HG03432 (cell line): Measurements from ENCODE around the gene ATP6V1B1.

ENCODE experiments used
- ATAC-seq: cut with Tn5 transposase; IDR thresholded peaks from one replicate; pipeline ENCODE4 v1.9.1; 2021; ENCODE audit warnings: mild to moderate bottlenecking, moderate library complexity; ENCODE audit not compliant: unreplicated experiment

ATP6V1B1 gene

DNA sequence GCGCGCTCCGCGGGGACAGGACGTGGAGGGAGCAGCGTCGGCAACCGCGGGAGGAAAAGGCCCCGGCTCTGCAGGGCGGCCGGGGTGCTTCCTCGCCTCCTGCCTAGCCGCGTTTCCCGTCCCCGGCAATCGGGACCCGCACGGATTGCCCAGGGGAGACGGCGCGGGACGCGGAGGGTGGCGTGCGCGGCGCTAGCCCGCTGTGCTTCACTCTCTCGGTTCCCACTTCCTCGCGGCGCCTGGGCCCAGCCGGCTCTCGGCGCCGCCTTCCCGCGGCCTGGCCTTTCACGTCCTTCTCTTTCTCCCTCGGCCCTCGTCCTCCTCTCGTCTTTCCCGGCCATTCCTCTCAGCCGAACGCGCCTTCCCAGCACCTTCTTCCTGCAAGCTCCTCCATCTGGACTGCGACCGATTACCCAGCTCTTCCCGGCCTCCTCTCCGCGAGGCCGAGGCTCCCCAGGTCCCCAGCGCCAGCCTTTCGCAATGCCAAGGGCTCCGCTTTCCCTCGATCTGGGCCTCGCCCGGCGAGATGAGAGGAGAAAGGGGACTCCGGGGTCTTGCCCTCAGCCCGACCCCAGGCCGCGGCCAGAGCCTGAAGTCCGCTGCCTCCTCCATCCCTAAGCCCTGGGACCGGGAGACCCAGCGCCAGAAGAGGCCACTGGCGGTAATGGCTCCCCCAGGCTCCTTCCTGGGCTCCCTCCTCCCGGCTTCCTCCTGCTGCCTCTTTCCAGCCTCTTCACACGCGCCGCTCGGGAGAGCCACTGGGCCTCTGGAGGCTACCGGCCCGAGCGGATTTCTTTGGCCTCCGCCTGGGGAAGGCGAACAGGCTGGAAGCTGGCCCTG lies 34.3 kb upstream of the ATP6V1B1 start:
- ATAC-seq = no peak

DNA sequence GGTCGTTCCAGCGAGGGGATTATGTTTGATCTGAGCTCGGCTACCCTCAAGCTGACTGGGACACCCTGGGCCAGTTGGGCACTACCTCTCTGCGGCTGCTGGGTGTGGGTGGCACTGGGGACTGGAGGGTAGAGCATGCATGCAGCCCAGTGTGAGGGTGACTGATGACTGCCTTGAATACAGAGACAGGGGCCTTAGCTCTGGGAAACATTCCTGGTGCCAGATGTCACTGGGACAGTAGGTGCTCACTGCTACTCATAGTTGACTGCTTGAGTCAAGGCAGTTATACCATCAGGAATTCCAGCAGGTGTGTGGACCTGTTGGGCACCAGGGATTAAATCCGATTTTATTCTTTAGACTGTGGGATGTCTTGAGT lies 33.6 kb upstream of the ATP6V1B1 start:
- no peak for ATAC-seq

DNA sequence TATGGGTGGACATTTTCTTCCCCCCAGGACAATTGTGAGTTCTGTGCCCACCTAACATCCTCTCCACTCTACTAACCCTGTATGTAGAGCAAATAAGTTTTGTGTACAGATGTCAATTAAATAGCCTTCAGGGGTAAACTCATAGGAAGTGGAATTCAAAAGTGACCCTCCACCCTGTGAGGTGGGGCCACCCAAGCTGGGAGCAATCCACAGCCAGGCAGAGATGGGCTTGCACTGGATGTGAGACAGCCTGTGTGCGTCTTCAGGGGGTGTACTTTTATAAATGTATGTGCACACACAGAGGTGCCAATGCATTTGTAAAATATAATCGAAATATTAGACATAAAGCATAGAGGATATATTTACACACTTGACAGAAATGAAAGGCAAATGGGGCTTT lies 33.1 kb upstream of the ATP6V1B1 start:
- no peak for ATAC-seq

DNA sequence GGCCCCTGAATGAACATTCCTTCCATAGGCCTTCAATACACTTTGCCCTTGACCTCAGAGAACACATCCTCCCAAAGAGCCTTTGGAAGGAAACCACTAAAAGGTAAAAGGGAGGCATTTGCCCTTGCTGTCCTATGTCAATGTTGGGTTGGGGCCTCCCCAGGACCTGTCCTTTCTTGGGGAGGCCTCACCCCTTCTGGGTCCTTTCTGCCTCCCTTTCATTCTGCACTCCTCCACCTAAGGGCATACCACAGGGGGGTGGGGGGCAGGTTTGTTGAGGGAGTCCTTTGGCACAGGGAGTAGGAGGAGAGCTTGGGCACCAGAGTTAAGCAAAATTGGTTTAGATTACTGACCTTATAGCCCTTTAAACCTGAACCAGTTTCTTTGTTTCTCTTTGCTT lies 32.5 kb upstream of the ATP6V1B1 start:
- ATAC-seq = no peak

DNA sequence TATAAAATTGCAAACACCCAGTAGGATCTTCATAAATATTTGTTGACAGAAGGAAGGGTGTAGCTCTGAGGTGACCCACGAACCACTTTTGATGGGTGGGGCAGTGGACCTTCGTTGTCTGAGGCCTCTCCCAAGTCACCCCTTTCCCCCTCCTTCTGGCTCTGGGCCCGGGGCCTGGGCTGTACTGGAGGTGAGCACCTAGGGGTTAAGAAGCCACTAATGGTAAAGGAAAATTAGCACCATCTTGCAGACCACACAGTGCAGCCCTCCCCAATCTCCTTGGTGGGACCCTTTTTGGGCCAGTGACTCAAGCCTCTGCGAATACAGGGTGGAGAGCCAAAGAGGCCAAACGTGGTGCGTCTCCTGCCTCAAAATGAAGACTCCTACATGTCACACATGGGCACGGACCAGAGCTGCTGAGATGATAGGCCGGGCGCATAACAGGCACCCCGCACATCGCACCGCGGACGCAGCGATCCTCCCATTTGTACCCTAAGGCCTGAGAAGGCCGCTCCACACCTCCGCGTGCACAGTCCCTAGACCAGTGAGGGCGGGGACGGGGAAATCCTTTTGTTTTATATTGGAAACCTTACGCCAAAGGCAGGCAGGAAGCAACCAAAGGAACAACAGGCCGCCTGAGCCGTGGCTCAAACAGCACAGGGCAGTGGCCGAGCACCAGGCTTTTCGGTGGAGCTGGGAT lies 31.9 kb upstream of the ATP6V1B1 start:
- no peak for ATAC-seq

DNA sequence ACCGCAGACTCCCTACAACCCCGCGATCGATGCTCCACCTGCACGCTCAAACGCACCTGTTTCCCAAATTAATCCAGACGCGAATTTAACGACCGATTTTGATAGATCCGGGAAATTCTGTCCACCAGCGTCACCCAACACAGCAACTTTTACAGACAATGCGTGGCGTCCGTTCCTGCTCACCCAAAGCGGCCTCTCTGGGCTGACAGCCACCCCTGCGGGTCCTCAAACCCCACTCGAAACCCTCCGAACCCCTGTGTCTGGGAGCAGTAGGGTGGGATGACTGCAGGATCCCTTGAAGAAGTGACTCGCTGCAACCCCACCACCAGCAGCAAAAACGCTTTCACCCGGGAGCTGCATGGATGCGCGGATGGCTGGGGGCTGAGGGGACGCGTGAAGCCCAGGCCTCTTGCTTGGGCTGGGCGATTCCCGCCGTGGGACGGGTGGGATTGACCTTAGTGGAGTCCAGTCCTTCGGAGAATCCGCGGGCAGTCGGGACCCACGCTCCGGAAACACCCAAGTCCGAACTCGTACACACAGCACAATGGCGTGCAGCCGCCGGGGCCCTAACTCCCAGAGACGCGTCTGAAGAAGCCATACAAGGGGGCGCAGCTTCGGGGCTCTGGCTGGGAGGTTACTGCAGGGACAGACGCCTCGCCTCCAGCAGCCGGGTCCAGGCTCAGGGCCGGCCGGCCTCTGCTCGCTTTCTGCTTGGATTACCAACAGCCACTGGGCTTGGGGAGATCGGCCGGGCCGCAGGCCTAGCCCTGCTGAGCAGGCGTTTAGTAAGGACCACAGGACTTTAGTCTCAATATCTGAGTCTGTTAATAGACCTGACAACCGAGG lies 31.1 kb upstream of the ATP6V1B1 start:
- ATAC-seq = no peak

DNA sequence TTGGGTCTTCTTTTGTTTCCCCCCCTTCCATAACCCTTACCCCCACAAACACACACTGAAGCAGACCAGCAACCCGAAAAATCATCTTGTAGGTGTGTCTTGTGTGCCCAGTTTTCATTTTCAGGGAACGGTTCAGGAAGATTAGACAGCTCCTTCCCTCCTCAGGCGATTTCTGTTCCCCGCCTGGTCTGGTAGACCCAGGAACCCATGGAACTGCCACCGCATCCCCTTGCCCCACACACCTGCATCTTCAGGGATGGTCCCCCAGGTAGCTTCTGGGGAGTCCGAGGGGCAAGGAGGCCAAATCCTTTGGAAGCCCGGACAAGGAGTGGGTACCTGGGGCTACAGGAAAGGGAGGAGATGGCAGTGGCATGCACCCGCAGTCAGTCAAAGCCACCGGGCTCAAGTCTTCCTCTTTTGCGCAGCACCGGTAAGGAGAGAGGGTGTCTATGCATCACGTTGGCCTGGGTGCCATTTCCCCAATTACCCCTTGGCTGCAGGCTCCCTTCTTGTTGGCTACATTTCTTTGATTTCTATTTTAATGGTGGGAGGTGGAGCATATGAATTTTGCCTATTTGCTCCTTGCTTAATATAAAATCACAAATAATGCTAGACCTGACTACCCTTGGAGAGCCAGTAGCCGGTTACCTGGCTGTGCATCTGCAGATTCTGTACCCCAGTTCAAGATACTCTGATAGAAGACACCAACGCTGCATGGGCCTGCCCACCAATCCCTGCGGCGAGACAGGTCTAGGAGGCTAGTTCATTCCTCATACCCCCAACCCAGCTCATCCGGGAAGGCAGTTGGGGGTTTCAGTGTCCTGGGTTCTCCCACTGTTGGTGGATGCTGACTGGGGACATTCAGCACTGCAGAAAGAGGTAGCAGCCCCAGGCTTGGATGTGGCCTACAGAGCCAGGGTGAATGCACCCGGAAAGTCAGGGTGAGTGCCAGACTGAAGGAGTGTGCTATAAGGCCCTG lies 30.0 kb upstream of the ATP6V1B1 start:
- no peak for ATAC-seq

DNA sequence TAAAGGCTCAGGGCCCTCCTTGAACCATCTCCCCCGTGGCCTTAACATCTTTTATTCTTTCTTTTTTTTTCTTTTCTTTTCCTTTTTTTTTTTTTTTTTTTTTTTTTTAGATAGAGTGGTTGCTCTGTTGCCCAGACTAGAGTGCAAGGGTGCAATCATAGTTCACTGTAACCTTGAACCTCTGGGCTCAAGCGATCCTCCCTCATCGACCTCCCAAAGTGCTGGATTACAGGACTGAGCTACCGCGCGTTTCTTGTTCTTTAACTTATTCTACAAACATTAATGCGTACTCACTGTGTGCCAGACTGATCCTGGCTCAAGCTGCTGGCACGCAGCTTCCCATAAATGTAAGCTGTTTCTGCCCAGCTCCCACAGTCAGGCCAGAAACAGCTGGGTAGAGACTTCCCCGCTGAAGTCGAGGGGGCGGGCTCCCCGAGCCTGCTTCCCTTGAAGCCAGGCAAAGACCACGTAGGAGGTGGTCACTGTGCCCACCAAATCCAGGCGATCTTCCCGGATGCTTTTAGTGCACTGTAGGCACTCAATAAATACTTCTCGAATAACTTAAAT lies 29.2 kb upstream of the ATP6V1B1 start:
- no peak for ATAC-seq

DNA sequence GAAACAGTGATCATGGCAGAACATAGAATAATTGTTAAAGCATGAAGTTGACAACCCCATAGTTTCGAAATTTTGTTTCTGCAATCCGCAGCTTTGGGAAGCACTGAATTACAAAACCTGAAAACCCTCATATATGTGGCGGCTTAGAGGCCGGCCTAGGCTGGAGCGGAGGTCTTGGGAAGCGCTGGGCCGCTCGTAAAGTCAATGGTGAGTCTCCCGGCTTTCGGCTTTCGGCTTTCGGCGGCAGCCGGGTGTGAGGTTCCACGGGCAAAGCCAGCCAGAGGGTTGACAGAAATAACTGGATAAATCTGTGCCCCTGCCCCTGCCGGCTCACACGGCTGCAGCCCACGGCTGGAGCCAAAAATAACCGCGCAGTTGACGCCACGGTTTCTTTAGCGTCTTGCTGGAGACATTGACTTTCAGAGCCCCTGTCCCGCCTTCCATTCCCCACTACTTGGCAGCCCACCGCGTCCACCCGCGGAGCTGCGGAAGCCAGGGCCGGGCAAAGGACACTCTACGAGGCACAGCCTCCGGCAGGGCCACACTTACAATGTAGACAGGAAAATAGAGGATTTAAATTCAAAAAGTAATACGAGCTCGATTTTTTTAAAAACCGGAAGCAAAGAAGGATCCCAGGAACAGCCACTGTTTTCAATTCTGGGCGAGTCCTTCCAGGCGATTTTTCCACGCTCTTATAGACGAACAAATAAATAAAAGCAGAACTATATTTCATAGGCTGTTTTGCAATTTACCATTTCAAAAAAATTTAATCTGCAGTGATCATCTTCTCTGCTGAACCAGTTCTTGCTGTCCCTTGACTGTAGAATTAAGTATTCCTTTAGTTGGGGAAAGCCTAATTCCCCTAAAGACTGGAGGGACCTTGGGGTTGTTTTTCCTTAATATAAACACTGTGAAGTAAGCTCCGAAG lies 28.3 kb upstream of the ATP6V1B1 start:
- no peak for ATAC-seq

DNA sequence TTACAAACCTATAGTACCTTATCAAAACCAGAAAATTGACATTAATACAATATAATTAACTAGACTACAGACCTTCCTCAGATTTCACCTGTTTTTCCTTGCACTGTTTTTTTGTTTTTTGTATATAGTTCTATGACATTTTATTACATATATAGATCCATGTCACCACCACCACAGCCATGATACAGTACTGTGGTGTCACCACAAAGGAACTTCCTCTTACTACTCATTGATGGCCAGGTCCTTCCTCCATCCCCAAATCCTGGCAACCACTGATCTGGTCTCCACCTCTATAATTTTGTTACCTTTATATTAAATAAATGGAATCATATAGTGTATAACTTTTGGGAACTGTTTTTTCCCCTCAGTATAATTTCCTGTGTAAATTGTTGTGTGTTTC lies 19.4 kb upstream of the ATP6V1B1 start:
- no peak for ATAC-seq

DNA sequence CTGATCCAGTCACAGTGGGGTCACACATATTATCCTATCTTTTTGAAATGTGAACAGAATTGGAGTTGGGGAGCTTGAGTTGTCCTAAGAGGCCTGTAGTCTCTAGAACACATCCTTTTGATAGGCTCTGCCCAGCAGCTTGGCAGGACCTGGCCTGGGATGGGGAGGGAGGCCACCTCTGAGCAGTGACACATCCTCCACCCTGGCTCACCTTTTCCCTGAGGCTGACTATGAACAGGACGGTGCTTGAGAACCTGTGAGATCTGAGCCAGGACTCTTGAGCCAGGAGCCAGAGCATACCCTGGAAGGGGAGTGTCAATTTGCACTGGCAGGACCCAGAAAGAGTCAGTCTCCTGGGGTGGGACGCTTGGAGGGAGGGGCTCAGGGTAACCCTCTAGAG lies 17.7 kb upstream of the ATP6V1B1 start:
- no peak for ATAC-seq

DNA sequence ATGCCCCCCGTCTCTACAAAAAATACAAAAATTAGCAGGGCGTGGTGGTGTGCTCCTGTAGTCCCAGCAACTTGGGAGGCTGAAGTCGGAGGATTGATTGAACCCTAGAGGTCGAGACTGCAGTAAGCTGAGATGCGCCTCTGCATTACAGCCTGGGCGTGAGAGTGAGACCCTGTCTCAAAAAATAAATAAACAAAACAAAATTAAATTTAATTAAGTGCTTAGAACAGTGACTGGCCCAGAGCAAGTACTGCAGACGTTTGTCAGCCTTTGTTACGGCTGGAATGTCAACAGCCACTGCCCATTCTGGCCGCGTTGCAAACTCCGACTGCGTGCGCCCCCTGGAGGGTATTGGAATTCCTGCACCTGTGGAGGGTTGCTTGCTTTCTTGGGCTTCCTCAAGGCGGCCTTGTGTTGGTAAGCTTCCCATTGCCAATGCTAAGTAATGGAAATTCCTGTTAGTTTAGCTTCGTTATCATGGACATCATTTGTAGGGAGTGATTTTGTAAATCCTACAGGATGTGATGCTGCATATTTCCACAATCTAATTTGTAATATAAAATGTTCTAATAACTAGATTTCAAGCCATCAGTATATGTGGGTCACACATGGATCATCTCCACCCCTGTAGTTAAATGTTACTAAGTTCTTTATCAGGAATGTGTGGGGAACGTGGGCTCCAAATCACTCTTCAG lies 15.9 kb upstream of the ATP6V1B1 start:
- ATAC-seq = no peak

DNA sequence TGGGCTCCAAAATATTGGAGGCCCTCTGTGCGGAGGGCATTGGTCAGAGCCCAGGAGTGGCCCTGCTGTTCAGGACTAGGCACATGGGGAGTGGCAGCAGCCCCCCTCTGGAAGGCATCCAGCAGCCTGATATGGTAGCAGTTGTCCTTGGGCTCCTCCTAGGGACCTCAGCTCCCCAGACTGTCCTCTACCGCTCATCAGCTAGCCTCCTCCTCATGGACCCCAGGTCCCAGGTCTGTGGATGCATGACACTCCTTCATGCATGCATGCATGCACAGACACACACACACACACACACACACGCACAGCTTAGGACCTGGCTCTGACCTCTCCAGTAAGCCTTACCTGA lies 15.4 kb upstream of the ATP6V1B1 start:
- no peak for ATAC-seq

DNA sequence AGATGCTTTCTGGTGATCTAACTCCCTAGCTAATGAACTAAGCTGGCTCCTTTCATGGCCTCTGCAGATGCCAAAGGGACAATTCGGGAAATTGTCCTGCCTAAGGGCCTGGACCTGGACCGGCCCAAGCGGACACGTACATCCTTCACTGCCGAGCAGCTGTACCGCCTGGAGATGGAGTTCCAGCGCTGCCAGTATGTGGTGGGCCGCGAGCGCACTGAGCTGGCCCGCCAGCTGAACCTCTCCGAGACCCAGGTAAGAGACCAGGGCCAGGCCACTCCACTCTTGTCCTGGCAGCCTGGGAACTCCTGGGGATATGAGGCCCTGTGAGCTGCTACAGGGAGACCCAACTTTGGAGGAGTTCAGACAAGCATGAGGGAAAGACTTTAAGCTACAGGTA lies 14.7 kb upstream of the ATP6V1B1 start:
- no peak for ATAC-seq

DNA sequence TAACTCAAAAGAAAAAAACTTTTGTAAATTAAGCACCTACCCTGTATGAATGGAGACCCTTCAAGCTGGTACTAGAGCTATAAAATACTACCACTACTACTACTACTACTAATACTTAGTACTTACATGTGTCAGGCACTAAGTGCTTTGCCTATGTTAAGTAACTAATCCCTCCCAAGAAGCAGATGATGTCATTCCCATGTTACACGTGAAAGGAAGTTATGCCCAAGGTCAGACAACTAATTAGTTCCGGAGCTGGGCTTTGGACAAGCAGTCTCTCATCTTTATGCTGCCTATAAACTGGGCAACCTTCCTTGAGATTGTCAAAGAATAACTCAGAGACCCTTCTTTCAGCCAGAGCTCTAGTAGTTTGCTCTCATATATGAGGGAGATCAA lies 13.9 kb upstream of the ATP6V1B1 start:
- ATAC-seq = no peak

DNA sequence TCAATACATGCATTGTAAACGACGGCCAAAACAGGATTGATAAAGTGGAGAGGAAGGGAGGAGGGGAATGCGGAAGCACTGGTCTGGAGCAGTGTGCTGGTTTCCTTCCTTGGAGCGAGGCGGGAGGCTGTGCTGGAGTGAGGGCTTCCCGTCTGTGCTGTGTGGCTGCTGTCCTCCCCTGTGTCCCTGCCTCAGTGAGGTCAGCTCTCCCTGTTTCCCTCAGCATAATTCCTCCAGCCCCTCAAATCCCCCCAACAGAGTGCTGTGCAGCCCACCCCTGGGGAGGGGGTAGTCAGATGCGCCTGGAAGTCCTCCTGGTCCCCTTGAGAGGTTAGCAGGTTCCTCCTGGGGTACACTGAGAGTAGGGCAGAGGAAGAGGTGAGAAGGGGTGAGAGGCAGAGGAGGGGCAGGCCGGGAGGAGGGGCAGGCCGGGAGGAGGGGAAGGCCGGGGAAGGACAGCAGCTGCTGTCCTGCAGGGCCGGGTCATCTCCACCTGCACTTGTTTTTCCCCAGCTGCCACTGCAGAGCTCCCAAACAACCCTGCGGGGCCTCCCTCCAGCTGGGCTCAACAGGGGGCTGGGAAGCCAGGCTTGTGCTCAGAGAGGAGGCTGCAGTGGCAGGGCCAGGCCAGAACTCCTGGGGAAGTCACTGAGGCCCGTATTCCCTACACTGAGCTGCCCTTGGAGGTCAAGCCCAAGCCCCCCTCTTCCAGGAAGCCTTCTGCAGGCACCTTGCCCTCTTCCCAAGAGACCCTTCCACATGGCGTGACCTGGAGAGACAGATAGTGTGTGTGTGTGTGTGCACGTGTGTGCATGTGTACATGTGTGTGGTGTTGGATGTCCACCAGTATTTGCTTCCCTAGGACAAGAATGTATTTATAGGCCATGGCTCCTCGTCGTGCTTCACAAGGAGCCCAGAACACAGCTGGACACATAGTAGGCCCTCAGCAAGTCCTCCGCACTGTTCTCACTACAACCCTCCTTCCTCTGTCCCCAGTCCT lies 13.2 kb upstream of the ATP6V1B1 start:
- no peak for ATAC-seq

DNA sequence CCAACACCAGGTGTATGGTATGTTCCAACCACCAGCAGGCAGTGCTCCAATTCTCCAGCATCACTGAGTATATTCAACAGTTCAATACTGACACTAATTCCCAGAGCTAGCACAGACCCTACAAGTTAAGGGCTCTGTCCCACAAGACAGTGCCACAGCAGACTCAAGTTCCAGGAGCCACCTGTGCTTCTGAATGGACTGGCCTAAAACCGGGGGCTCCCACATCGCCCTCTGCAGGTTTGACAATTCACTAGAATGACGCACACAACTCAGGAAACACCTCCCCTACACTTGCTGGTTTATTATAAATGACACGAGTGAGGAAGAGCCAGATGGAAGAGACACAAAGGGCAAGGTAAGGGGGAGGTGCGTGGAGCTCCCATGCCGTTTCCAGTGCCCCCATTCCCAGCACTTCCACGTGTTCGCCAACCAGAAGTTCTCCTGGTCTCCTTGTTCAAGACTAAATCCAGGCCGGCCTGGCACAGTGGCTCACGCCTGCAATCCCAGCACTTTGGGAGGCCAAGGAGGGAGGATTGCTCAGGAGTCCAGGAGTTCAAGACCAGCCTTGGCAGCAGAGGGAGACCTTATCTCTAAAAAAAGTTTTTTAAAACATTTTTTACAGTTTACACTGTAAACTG lies 12.2 kb upstream of the ATP6V1B1 start:
- ATAC-seq = no peak
